Activated CD4-positive, alpha-beta memory T cell treated with anti-CD3 and anti-CD28 coated beads for 36 hours (primary cell): ENCODE data around the gene AGBL4. TPM values are rescaled to one million over a fixed set of nuclear protein-coding genes. Genes with fewer than 3 reads are reported as not detected.
"Not testable (repeated sequence)": the region's sequence is repeated elsewhere in the genome, so short reads cannot be mapped to it uniquely, and the experiment has no call there.

ENCODE experiments used
- CTCF ChIA-PET: fragments of 350-600 bp; sonication (Branson Sonifier 250); formaldehyde crosslinking; loops from one replicate; lab custom pipeline; 2021; ENCODE audit warnings: antibody characterized with exemption, inconsistent platforms; lab: Charles Lee
- POLR2A ChIA-PET: fragments of 350-600 bp; sonication (Branson Sonifier 250); formaldehyde crosslinking; loops from one replicate; lab custom pipeline; 2021; ENCODE audit warnings: antibody characterized with exemption; lab: Charles Lee
- DNase-seq: peaks from one replicate; pipeline ENCODE4 v3.0.0-alpha.2; 2020
- H3K27ac Mint-ChIP-seq: one replicate; pipeline ENCODE4 v1.8.0; 2021; ENCODE audit warnings: mixed read lengths
- H3K27me3 Mint-ChIP-seq: one replicate; pipeline ENCODE4 v1.8.0; 2021; ENCODE audit warnings: mixed read lengths
- H3K36me3 Mint-ChIP-seq: one replicate; pipeline ENCODE4 v1.8.0; 2021; ENCODE audit warnings: mixed read lengths
- H3K4me1 Mint-ChIP-seq: one replicate; pipeline ENCODE4 v1.8.0; 2021; ENCODE audit warnings: low read depth, mixed read lengths
- H3K4me3 Mint-ChIP-seq: one replicate; pipeline ENCODE4 v1.8.0; 2021; ENCODE audit warnings: mild to moderate bottlenecking, mixed read lengths
- H3K9me3 Mint-ChIP-seq: one replicate; pipeline ENCODE4 v1.8.0; 2021; ENCODE audit warnings: mixed read lengths
- intact Hi-C: fragments of 100-400 bp; cut with micrococcal nuclease; formaldehyde crosslinking; loops from one replicate; pipeline ENCODE4 v1.15.1; 2023
- total RNA-seq, 2 experiments: library from RNA; stranded (reverse); gene quantifications; one replicate each; pipeline ENCODE4 v1.2.3, GENCODE V29; 2021

The AGBL4 gene
- total RNA-seq: not detected

GRCh38 chr1:50023292-50024159, at the start of gene AGBL4:
AGBL4 (minus strand) TSS chr1:50023954.
- no peak within 1 kb of the TSS for H3K4me3 Mint-ChIP-seq
- peak; percentile 11 for DNase-seq
- ChIA-PET CTCF (no interaction called here), POLR2A (no interaction called here)
- intact Hi-C loops: no loop called here
- no peak within 1 kb of the TSS for H3K27ac Mint-ChIP-seq
- no peaks in the 10 kb centered on the region for H3K36me3 Mint-ChIP-seq
- H3K27me3 Mint-ChIP-seq: peaks cover 19% of the 10 kb centered on the region
- peaks cover 3% of the 10 kb centered on the region for H3K4me1 Mint-ChIP-seq
- no peaks in the 10 kb centered on the region for H3K9me3 Mint-ChIP-seq

DNA sequence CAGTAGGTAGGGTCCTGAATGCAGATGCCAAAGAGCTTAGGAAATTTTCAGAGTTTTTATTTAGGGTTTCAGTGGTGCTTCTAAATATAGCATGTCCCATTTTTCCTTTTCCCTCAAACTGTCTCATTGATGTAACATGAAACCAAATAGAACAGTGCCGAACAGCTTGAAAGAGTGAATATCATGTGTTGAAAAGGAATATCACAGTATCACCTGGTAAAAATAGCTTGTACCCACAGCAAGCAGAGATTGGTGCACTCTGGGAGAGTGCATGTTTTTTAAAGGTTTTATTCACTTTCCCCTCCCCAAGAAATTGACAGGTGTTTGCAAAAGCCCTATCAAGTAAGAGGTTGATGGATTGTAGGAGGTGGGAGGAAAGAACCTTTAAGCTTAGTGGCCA, 43.1 kb upstream of the AGBL4 start:
- no peaks in the 10 kb centered on the region for H3K9me3 Mint-ChIP-seq
- no peak for DNase-seq
- H3K36me3 Mint-ChIP-seq: no peaks in the 10 kb centered on the region
- H3K27ac Mint-ChIP-seq: no peak overlapping the region
- no peaks in the 10 kb centered on the region for H3K4me1 Mint-ChIP-seq
- intact Hi-C loops: no loop called here
- H3K27me3 Mint-ChIP-seq: no peaks in the 10 kb centered on the region
- ChIA-PET CTCF (no interaction called here), POLR2A (no interaction called here)
- H3K4me3 Mint-ChIP-seq: no peak overlapping the region

DNA sequence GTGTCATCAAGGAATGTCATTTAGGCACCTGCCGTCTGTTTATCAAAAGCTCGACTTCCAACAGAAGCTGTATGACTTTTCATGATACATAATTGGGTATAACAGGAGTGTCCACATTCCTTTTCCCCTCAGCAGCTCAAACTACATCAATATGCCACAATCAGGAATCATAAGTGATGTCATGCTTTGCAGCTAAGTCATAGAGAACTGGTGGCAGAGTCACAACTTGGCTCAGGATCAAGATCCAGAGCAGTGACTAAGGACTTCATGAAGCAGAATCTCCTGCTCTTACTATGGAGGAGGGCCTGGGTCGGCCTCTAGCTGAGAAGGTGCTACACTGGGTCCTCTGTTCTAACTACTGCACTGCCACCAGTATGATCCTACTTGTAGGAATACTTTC, 36.5 kb upstream of the AGBL4 start:
- intact Hi-C loops: no loop called here
- Mint-ChIP-seq H3K27ac (no peak overlapping the region), H3K4me3 (no peak overlapping the region), H3K9me3 (no peaks in the 10 kb centered on the region), H3K4me1 (no peaks in the 10 kb centered on the region), H3K27me3 (no peaks in the 10 kb centered on the region), H3K36me3 (no peaks in the 10 kb centered on the region)
- CTCF ChIA-PET: no interaction called here
- POLR2A ChIA-PET: no interaction called here
- no peak for DNase-seq

DNA sequence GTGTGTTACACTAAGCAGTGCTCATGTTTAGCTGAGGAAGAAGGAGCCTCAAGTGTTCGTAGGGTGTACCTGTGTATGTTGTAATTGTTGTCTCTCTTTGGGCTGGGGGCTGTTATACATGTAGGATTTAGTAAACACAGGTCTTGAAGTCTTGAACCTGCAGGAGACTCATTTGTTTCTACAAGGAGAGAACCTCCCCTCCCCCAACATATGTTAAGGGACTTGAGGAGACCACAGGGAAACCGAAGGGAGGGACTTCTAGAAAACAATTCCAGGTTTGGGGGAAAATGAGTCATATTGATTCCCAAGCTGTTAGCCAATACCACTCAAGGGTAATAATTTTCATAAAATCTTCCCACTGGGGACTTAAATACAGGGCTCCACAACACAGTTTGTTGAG, 25.0 kb upstream of the AGBL4 start:
- intact Hi-C loops: no loop called here
- no peaks in the 10 kb centered on the region for H3K4me1 Mint-ChIP-seq
- H3K36me3 Mint-ChIP-seq: no peaks in the 10 kb centered on the region
- no peak for DNase-seq
- POLR2A ChIA-PET: no interaction called here
- H3K27ac Mint-ChIP-seq: no peak overlapping the region
- no peak overlapping the region for H3K4me3 Mint-ChIP-seq
- H3K27me3 Mint-ChIP-seq: peaks cover 19% of the 10 kb centered on the region
- no peaks in the 10 kb centered on the region for H3K9me3 Mint-ChIP-seq
- CTCF ChIA-PET: no interaction called here

GRCh38 chr1:50047916-50048694, 24.4 kb upstream of the AGBL4 start:
- DNase-seq: peak; percentile 23
- Mint-ChIP-seq H3K27ac (no peak overlapping the region), H3K4me1 (no peaks in the 10 kb centered on the region), H3K27me3 (peaks cover 21% of the 10 kb centered on the region), H3K4me3 (no peak overlapping the region), H3K36me3 (no peaks in the 10 kb centered on the region), H3K9me3 (no peaks in the 10 kb centered on the region)
- intact Hi-C loops: no loop called here
- ChIA-PET CTCF (no interaction called here), POLR2A (no interaction called here)

GRCh38 chr1:50038237-50038809, 14.6 kb upstream of the AGBL4 start:
- Mint-ChIP-seq H3K9me3 (no peaks in the 10 kb centered on the region), H3K4me1 (no peaks in the 10 kb centered on the region), H3K36me3 (no peaks in the 10 kb centered on the region), H3K4me3 (no peak overlapping the region), H3K27me3 (peaks cover 8% of the 10 kb centered on the region), H3K27ac (no peak overlapping the region)
- intact Hi-C loops: no loop called here
- CTCF ChIA-PET: no interaction called here
- no peak for DNase-seq
- POLR2A ChIA-PET: no interaction called here

GRCh38 chr1:50027794-50028193, 4.0 kb upstream of the AGBL4 start:
- intact Hi-C loops: no loop called here
- Mint-ChIP-seq H3K9me3 (no peaks in the 10 kb centered on the region), H3K27ac (no peak overlapping the region), H3K27me3 (peaks cover 19% of the 10 kb centered on the region), H3K36me3 (no peaks in the 10 kb centered on the region), H3K4me3 (no peak overlapping the region), H3K4me1 (peaks cover 3% of the 10 kb centered on the region)
- ChIA-PET CTCF (no interaction called here), POLR2A (no interaction called here)
- DNase-seq: no peak

DNA sequence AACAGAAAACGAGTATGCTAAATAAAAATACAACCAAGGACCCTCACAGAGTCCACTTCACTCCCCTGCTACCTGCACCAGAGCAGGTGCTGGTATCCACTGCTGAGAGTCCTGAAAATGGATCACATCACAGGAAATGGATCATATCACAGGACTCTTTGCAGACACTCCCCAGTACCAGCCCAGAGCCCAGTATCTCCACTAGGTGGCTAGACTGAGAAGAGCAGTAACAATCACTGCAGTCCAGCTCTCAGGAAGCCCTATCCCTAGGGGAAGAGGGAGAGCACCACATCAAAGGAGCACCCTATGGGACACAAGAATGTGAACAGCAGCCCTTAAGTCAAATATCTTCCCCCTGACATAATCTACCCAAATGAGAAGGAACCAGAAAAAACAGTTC, 28.0 kb downstream of the AGBL4 start:
- peaks cover 16% of the 10 kb centered on the region for H3K9me3 Mint-ChIP-seq
- H3K4me1 Mint-ChIP-seq: no peaks in the 10 kb centered on the region
- no peak for DNase-seq
- ChIA-PET POLR2A (no interaction called here), CTCF (interaction anchor here (1.6 kb wide), 1 partner anchor 337 kb away, joined by 3 read pairs; no protein-coding TSS in a partner anchor)
- H3K36me3 Mint-ChIP-seq: no peaks in the 10 kb centered on the region
- H3K27me3 Mint-ChIP-seq: no peaks in the 10 kb centered on the region
- no peak overlapping the region for H3K4me3 Mint-ChIP-seq
- H3K27ac Mint-ChIP-seq: no peak overlapping the region
- intact Hi-C loops: no loop called here

DNA sequence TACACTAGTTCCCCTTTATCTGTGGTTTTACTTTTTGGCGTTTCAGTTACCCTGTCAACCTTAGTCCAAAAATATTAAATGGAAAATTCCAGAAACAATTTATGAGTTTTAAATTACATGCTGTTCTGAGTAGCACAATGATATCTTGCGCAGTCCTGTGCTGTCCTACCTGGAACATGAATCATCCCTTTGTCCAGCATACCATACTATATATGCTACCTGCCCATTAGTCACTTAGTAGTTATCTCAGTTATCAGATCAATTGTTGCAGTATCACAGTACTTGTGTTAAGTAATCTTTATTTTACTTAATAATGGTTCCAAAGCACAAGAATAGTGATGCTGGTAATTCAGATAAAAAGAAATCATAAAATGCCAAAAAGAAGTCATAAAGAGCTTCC, 52.7 kb downstream of the AGBL4 start:
- CTCF ChIA-PET: no interaction called here
- DNase-seq: no peak
- intact Hi-C loops: no loop called here
- no peaks in the 10 kb centered on the region for H3K36me3 Mint-ChIP-seq
- no peak overlapping the region for H3K4me3 Mint-ChIP-seq
- no peaks in the 10 kb centered on the region for H3K4me1 Mint-ChIP-seq
- no peaks in the 10 kb centered on the region for H3K27me3 Mint-ChIP-seq
- no peak overlapping the region for H3K27ac Mint-ChIP-seq
- POLR2A ChIA-PET: no interaction called here
- no peaks in the 10 kb centered on the region for H3K9me3 Mint-ChIP-seq

DNA sequence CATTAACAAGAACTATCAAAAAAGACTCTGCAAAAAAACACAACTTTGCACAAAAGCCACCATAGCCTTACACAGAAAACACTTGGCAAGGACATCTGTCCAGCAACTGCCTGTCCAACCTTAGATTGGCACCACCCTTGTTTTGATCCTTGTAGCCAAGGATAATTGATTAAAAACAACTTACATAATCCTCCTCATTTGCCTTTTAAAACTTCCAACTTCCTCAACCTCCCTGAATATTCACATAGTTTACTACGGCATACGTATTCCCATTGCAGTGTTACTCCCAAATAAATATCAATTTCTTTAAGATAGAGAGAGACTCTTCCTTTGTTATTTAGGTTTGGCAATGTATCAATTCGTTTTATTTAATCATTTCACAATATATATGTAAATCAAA, 72.4 kb downstream of the AGBL4 start:
- POLR2A ChIA-PET: no interaction called here
- no peaks in the 10 kb centered on the region for H3K9me3 Mint-ChIP-seq
- no peak for DNase-seq
- no peaks in the 10 kb centered on the region for H3K36me3 Mint-ChIP-seq
- no peak overlapping the region for H3K27ac Mint-ChIP-seq
- intact Hi-C loops: no loop called here
- CTCF ChIA-PET: no interaction called here
- H3K4me1 Mint-ChIP-seq: no peaks in the 10 kb centered on the region
- H3K4me3 Mint-ChIP-seq: no peak overlapping the region
- no peaks in the 10 kb centered on the region for H3K27me3 Mint-ChIP-seq

GRCh38 chr1:49915301-49915700, 108.5 kb downstream of the AGBL4 start:
- H3K27ac Mint-ChIP-seq, intact Hi-C loops, H3K4me1 Mint-ChIP-seq, POLR2A ChIA-PET, DNase-seq, H3K27me3 Mint-ChIP-seq, H3K9me3 Mint-ChIP-seq, H3K36me3 Mint-ChIP-seq, CTCF ChIA-PET, H3K4me3 Mint-ChIP-seq: not testable (repeated sequence)

- no peaks in the 10 kb centered on the region for H3K36me3 Mint-ChIP-seq
- no peak overlapping the region for H3K4me3 Mint-ChIP-seq
- intact Hi-C loops: no loop called here
- H3K9me3 Mint-ChIP-seq: peaks cover 3% of the 10 kb centered on the region
- no peaks in the 10 kb centered on the region for H3K27me3 Mint-ChIP-seq
- H3K27ac Mint-ChIP-seq: no peak overlapping the region
- H3K4me1 Mint-ChIP-seq: no peaks in the 10 kb centered on the region
- DNase-seq: no peak
- ChIA-PET CTCF (no interaction called here), POLR2A (no interaction called here)
Measured at GRCh38 chr1:49906365-49906764, 117.4 kb downstream of the AGBL4 start.
